Erythroblast (primary cell): ENCODE data around the gene SNX4.
"Not testable (repeated sequence)": the region's sequence is repeated elsewhere in the genome, so short reads cannot be mapped to it uniquely, and the experiment has no call there.

Experiments
- GATA1 ChIP-seq: IDR thresholded peaks from 2 replicates; pipeline ENCODE4 v1.6.1; 2011; ENCODE audit warnings: low read depth, mild to moderate bottlenecking, control low read depth, low read length, moderate library complexity
- POLR2A ChIP-seq: IDR thresholded peaks from 2 replicates; pipeline ENCODE4 v1.6.1; 2011; ENCODE audit warnings: mild to moderate bottlenecking, low read length

DNA sequence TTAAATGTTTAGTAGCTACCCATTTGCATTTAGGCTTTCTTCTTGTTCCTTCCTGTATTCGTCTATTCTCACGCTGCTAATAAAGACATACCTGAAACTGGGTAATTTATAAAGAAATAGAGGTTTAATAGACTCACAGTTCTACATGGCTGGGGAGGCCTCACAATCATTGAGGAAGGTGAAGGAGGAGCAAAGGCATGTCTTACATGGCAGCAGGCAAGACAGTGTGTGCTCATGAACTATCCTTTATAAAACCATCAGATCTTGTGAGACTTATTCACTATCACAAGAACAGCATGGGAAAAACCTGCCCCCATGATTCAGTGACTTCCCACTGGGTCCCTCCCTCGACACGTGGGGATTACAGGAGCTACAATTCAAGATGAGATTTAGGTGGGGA lies 114.5 kb downstream of the SNX4 start:
- TF ChIP-seq POLR2A, GATA1: not testable (repeated sequence)
